ENCODE results near the gene GTF3C5. TPM values are rescaled to one million over a fixed set of nuclear protein-coding genes. Genes with fewer than 3 reads are reported as not detected.

Gene GTF3C5, protein sequence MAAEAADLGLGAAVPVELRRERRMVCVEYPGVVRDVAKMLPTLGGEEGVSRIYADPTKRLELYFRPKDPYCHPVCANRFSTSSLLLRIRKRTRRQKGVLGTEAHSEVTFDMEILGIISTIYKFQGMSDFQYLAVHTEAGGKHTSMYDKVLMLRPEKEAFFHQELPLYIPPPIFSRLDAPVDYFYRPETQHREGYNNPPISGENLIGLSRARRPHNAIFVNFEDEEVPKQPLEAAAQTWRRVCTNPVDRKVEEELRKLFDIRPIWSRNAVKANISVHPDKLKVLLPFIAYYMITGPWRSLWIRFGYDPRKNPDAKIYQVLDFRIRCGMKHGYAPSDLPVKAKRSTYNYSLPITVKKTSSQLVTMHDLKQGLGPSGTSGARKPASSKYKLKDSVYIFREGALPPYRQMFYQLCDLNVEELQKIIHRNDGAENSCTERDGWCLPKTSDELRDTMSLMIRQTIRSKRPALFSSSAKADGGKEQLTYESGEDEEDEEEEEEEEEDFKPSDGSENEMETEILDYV
- total RNA-seq (2013; cell fraction: nucleolus; rRNA removed) = 78.9 and 80.6 TPM in 2 replicates
- total RNA-seq (2014; rRNA removed) (72.8 and 73.3 TPM in 2 replicates), total RNA-seq (2014; rRNA removed; fragmentation: Illumina TruSeq; extraction: Trizol) (46.5 and 49.3 TPM in 2 replicates), total RNA-seq (2021) (59.3 and 68.2 TPM in 2 replicates), polyA plus RNA-seq (2011; rRNA removed) (49.9 and 78.8 TPM in 2 replicates), polyA plus RNA-seq (2014; fragmentation: Illumina TruSeq; extraction: Trizol) (33.8 and 52.0 TPM in 2 replicates), polyA plus RNA-seq (2014; fragmentation: Nextera tagmentation; extraction: Ambion mirVana) (1 to 10 TPM; 2.2 to 6.9 TPM), polyA plus RNA-seq (2014; rRNA removed) (69.2 and 69.4 TPM in 2 replicates), polyA plus RNA-seq (2016; fragmentation: Nextera tagmentation; extraction: Ambion mirVana) (10 to 100 TPM; 75.6 to 81.1 TPM), polyA minus RNA-seq (2011; rRNA and poly(A)+ RNA removed) (53.6 and 101 TPM in 2 replicates), Bru-seq, nascent RNA (percentile 82 among the genes with signal in this experiment), BruChase-seq, experiment 1, labeled RNA remaining after a 6-hour chase (percentile 75 among the genes with signal in this experiment), BruChase-seq, experiment 2, labeled RNA remaining after a 2-hour chase (percentile 75 among the genes with signal in this experiment)
- polyA plus RNA-seq (2011; ENCODE audit: low read depth) = 21.7 TPM
- polyA plus RNA-seq (2011; cell fraction: cytosol; rRNA removed) = 80.4 and 105 TPM in 2 replicates
- 309 and 349 TPM in 2 replicates for polyA plus RNA-seq (2011; cell fraction: nucleus; rRNA removed)
- 46.1 and 46.3 TPM in 2 replicates for polyA plus RNA-seq (2012)
- 26.2 and 33.7 TPM in 2 replicates for polyA minus RNA-seq (2011; cell fraction: cytosol; rRNA and poly(A)+ RNA removed)
- 70.5 and 70.7 TPM in 2 replicates for polyA minus RNA-seq (2011; cell fraction: nucleus; rRNA and poly(A)+ RNA removed)
- long read RNA-seq, experiment 1, transcript GTF3C5-202 (11 exons, 2,406 nt) = major isoform, 47 of 67 reads
- long read RNA-seq, experiment 1, transcript GTF3C5-204 (12 exons, 2,110 nt) = minor isoform, 9 of 67 reads
- long read RNA-seq, experiment 1, partial matches to known transcripts = 4 of 67 reads
- long read RNA-seq, experiment 1, other reads (novel, unspliced or antisense) = 6 of 67 reads
- long read RNA-seq, experiment 2, transcript GTF3C5-202 (11 exons, 2,406 nt) = major isoform, 38 of 63 reads
- long read RNA-seq, experiment 2, transcript GTF3C5-204 (12 exons, 2,110 nt) = minor isoform, 9 of 63 reads
- long read RNA-seq, experiment 2, partial matches to known transcripts = 10 of 63 reads
- long read RNA-seq, experiment 2, other reads (novel, unspliced or antisense) = 6 of 63 reads

DNA sequence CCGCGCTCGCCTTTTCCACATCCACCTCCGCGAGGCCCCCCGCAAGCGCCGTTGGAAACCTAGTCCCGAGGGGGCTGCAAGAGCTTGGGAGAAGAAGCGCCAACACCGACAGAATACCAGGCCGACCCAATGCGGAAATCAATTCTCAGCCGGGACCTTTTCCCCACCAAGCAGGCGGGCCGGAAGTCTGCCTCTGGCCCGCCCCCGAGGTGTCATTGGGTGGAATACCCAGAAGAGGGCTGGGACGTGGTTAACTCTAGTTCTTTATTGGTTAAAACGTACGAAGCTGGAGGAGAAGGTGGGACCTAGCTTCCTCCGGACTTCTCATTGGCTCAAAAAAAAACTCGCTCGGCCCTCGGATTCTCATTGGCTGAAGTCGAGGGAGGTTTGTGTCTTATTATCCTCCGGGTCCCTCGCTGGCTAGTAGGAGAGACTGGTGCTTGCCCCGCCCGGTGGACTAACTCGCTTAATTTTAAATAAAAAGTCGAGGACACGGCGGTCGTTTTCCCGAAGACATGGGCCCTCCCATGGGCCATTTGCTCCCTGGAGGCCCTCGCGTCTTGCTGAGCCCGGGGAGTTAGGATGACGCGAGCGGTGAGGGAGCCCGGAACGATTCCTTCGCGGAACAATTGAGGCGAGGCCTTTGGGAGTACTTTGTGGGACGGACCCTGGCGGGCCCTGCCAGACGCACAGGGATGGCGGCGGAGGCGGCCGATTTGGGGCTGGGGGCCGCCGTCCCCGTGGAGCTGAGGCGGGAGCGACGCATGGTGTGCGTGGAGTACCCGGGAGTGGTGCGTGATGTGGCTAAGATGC is at the start of gene GTF3C5:
TSS of gene GTF3C5 (plus strand) at position 681 of the 813 bp plus-strand sequence. CDS start at position 696, 15 bp downstream.
- BruUV-seq (replicated peaks) = TSS peak; percentile 56
- ATAC-seq (peak; percentile 99), DNase-seq (ENCODE audit: low read depth, low spot score) (peak; percentile 97), FAIRE-seq (peak; percentile 97)
- Histone ChIP-seq H3K27me3 (replicated peaks in 1 of 2; ENCODE audit: control insufficient read depth in 2 of 2, insufficient read depth in 2 of 2, low read length in 1 of 2) (no peaks in the 10 kb centered on the region), H4K20me1 (ENCODE audit: control insufficient read depth, insufficient read depth) (no peaks in the 10 kb centered on the region), H3K9ac (ENCODE audit: control insufficient read depth, insufficient read depth, low read length) (peak within 1 kb of the TSS; percentile 92), H3K36me3 (ENCODE audit: control insufficient read depth in 2 of 2, insufficient read depth in 2 of 2, low read length in 1 of 2) (peaks cover 0 to 2% of the 10 kb centered on the region in 2 experiments; a peak in 1 of 4 replicates), H2AFZ (ENCODE audit: control insufficient read depth, low read depth, low read length) (peak within 1 kb of the TSS; percentile 96), H3K4me1 (ENCODE audit: control insufficient read depth, insufficient read depth, low read length) (peaks cover 13% of the 10 kb centered on the region), H3K27ac (ENCODE audit: control insufficient read depth, insufficient read depth) (peak within 1 kb of the TSS; percentile 91), H3K4me2 (ENCODE audit: control insufficient read depth, insufficient read depth) (peak within 1 kb of the TSS; percentile 91), H3K79me2 (ENCODE audit: control insufficient read depth, insufficient read depth, low read length) (peaks cover 48% of the 10 kb centered on the region), H3K9me3 (replicated peaks; ENCODE audit: control insufficient read depth, insufficient read depth, low read length) (no peaks in the 10 kb centered on the region; the same call in 2 of the 3 replicates), H3K4me3 (peak within 1 kb of the TSS; percentile 77)
- in situ Hi-C loops (cut with MboI) (no loop called here), intact Hi-C loops (cut with micrococcal nuclease; ENCODE audit: unreplicated experiment) (no loop called here)
- under 1% methylated on average over 63 of the region's 63 CpGs for WGBS (ENCODE audit: insufficient coverage, insufficient replicate concordance, low lambda C conversion rate, missing lambda C conversion rate)
- POLR2A ChIA-PET = interaction anchor here (0.6 to 2.2 kb wide), 9 partner anchors 8 to 447 kb away, joined by 3 to 17 read pairs (median 3); partner anchors contain the start of gene ADAMTS13
- SMC1A ChIA-PET (ENCODE audit: uncharacterized antibody, unreplicated experiment) = interaction anchor here (0.6 to 6.9 kb wide), 6 partner anchors 7 to 679 kb away, joined by 3 to 31 read pairs (median 4); no protein-coding TSS in a partner anchor
- RAD21 ChIA-PET (ENCODE audit: unreplicated experiment) = interaction anchor here (0.9 to 2.2 kb wide), 9 partner anchors 8 to 121 kb away, joined by 3 to 18 read pairs (median 4); partner anchors contain the start of gene TSC1
- CTCF ChIA-PET = interaction anchor here (0.6 to 5.1 kb wide), 11 partner anchors 8 to 455 kb away, joined by 3 to 52 read pairs (median 3); no protein-coding TSS in a partner anchor
- TF ChIP-seq, protein P1, sequence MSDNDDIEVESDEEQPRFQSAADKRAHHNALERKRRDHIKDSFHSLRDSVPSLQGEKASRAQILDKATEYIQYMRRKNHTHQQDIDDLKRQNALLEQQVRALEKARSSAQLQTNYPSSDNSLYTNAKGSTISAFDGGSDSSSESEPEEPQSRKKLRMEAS (IDR thresholded peaks at IDR 0.05; ENCODE audit: low read depth, low read length) = peak; percentile 9; the same call in 1 of the 2 replicates
- 0 out of 2 replicates have a peak, but pooled peaks have one; percentile 16 for TF ChIP-seq BCL11A (IDR thresholded peaks at IDR 0.05; ENCODE audit: low read depth, low read length)
- TF ChIP-seq NFYA (IDR thresholded peaks at IDR 0.05; ENCODE audit: borderline replicate concordance, low read depth, low read length) = peak; percentile 48
- TF ChIP-seq TCF7 (IDR thresholded peaks at IDR 0.05; ENCODE audit: borderline replicate concordance) = peak; percentile 40; the same call in 1 of the 2 replicates
- TF ChIP-seq ZNF384 (IDR thresholded peaks at IDR 0.05; ENCODE audit: borderline replicate concordance, low read depth, low read length) = no peak
- peak; percentile 89 for TF ChIP-seq STAT1 (conservative IDR thresholded peaks at IDR 0.05)
- TF ChIP-seq, protein P2, sequence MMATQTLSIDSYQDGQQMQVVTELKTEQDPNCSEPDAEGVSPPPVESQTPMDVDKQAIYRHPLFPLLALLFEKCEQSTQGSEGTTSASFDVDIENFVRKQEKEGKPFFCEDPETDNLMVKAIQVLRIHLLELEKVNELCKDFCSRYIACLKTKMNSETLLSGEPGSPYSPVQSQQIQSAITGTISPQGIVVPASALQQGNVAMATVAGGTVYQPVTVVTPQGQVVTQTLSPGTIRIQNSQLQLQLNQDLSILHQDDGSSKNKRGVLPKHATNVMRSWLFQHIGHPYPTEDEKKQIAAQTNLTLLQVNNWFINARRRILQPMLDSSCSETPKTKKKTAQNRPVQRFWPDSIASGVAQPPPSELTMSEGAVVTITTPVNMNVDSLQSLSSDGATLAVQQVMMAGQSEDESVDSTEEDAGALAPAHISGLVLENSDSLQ (IDR thresholded peaks at IDR 0.05) = peak; percentile 33
- TF ChIP-seq RUNX3 (IDR thresholded peaks at IDR 0.05; ENCODE audit: low read length) = peak; percentile 73
- no peak for TF ChIP-seq CHD4 (IDR thresholded peaks at IDR 0.05)
- peak; percentile 50; the same call in 1 of the 2 replicates for TF ChIP-seq NFIC (IDR thresholded peaks at IDR 0.05; ENCODE audit: low read depth, low read length)
- peak in 1 of 2 experiments; percentile 35; a peak in 1 of 4 replicates for TF ChIP-seq EP300 (IDR thresholded peaks at IDR 0.05; ENCODE audit: borderline replicate concordance in 1 of 2, control insufficient read depth in 1 of 2, low read depth in 2 of 2, low read length in 2 of 2)
- 0 out of 2 replicates have a peak, but pooled peaks have one; percentile 49 for TF ChIP-seq WRNIP1 (IDR thresholded peaks at IDR 0.05; ENCODE audit: borderline replicate concordance, low read depth, low read length)
- no peak for TF ChIP-seq STAT3 (IDR thresholded peaks at IDR 0.05; ENCODE audit: low read depth, low read length)
- no peak for TF ChIP-seq JUNB (IDR thresholded peaks at IDR 0.05)
- TF ChIP-seq PAX5 (IDR thresholded peaks at IDR 0.05; ENCODE audit: borderline replicate concordance, low read depth, low read length) = no peak
